H1 (cell line): ENCODE measurements around the gene KRTAP3-2. TPM values are rescaled to one million over a fixed set of nuclear protein-coding genes. Genes with fewer than 3 reads are reported as not detected.

ENCODE experiments used
- SIX5 ChIP-seq: IDR thresholded peaks from 2 replicates; pipeline ENCODE4 v1.6.1; 2011; ENCODE audit warnings: mild to moderate bottlenecking, low read depth, low read length
- polyA plus RNA-seq, 7 experiments: library from polyadenylated mRNA; depleted of rRNA in 3 of 7; stranded (reverse) in 5 of 7; unstranded in 2 of 7; fragments of >200 nt in 5 of 7; fragments of 200-250 nt in 2 of 7; gene quantifications; 1 replicate in 5 of 7; 2 replicates in 1 of 7; 4 replicates in 1 of 7; pipeline versions ENCODE4 v1.2.1 to v1.2.3, GENCODE V29; 2011 to 2013; ENCODE audit warnings: missing spikeins in 2 of 7, mixed read lengths in 2 of 7
- total RNA-seq: library from RNA; stranded (reverse); fragmentation: NEBNext Ultra II Directional; extraction: Animal tissue kit (Norgen Biotek cat#: 25700); gene quantifications from 2 replicates; pipeline ENCODE4 v1.2.1, GENCODE V29; 2021

Gene KRTAP3-2
- total and polyA plus RNA-seq, 2 of the 8 experiments (the other 6 are each of a cell fraction or from before 2014, with no cell fraction given): not detected

DNA sequence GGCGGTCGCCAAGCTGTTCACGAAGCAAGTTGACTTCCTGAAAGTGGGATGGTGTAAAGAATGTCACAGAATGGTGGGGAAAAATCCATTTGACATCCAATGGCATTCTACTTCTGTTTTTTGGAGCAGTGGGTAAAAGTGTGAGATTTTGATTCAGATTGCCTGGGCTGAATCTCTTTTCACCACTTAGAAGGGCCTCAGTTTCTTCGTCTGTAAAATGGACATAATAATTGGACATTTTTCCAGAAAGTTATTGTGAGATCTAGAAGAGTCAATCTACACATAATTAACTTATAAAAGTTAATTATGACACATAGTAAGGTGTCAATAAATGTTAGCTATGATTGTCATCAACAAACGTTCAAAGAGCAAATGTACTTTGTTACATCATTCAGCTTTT, 18.6 kb downstream of the KRTAP3-2 start (continued):
- no peak for TF ChIP-seq SIX5
